ENCODE data around the gene EYS. TPM values are rescaled to one million over a fixed set of nuclear protein-coding genes. Genes with fewer than 3 reads are reported as not detected.

The EYS gene
- total RNA-seq, 1 donor from 2014 or later = not detected

- Histone ChIP-seq H3K4me1 (no peaks in the 10 kb centered on the region), H3K27ac (no peak overlapping the region), H3K36me3 (no peaks in the 10 kb centered on the region), H3K4me3 (no peak overlapping the region), H3K27me3 (no peaks in the 10 kb centered on the region), H3K9me3 (no peaks in the 10 kb centered on the region)
- intact Hi-C loops (cut with DNase I) = no loop called here
- no peak for TF ChIP-seq CTCF (IDR thresholded peaks at IDR 0.05)
- no peak for DNase-seq (ENCODE audit: low spot score in 2 of 2)
These were observed 1914.1 kb downstream of the EYS start for GRCh38 chr6:63792736-63793464.

- Histone ChIP-seq H3K9me3 (no peaks in the 10 kb centered on the region), H3K27ac (no peak overlapping the region), H3K36me3 (no peaks in the 10 kb centered on the region), H3K4me1 (no peaks in the 10 kb centered on the region), H3K27me3 (no peaks in the 10 kb centered on the region), H3K4me3 (no peak overlapping the region)
- no peak for DNase-seq (ENCODE audit: low spot score in 2 of 2)
- intact Hi-C loops (cut with DNase I) = no loop called here
- TF ChIP-seq CTCF (IDR thresholded peaks at IDR 0.05) = no peak
These were observed 1916.7 kb downstream of the EYS start for GRCh38 chr6:63790334-63790733.

GRCh38 chr6:63789699-63790098, 1917.3 kb downstream of the EYS start:
- intact Hi-C loops (cut with DNase I) = no loop called here
- H3K4me1 ChIP-seq = no peaks in the 10 kb centered on the region
- H3K4me3 ChIP-seq = no peak overlapping the region
- no peak for DNase-seq (ENCODE audit: low spot score in 2 of 2)
- no peak overlapping the region for H3K27ac ChIP-seq
- no peak for TF ChIP-seq CTCF (IDR thresholded peaks at IDR 0.05)
- H3K36me3 ChIP-seq = no peaks in the 10 kb centered on the region
- H3K27me3 ChIP-seq = no peaks in the 10 kb centered on the region
- H3K9me3 ChIP-seq = no peaks in the 10 kb centered on the region

- Histone ChIP-seq H3K9me3 (no peaks in the 10 kb centered on the region), H3K4me3 (no peak overlapping the region), H3K36me3 (no peaks in the 10 kb centered on the region), H3K27ac (no peak overlapping the region), H3K27me3 (no peaks in the 10 kb centered on the region), H3K4me1 (no peaks in the 10 kb centered on the region)
- no peak for DNase-seq (ENCODE audit: low spot score in 2 of 2)
- TF ChIP-seq CTCF (IDR thresholded peaks at IDR 0.05) = no peak
- intact Hi-C loops (cut with DNase I) = no loop called here
These were observed 1918.5 kb downstream of the EYS start for GRCh38 chr6:63788569-63788968.

GRCh38 chr6:63787021-63787420, 1920.0 kb downstream of the EYS start:
- Histone ChIP-seq H3K9me3 (no peaks in the 10 kb centered on the region), H3K4me3 (no peak overlapping the region), H3K27ac (no peak overlapping the region), H3K27me3 (no peaks in the 10 kb centered on the region), H3K36me3 (no peaks in the 10 kb centered on the region), H3K4me1 (no peaks in the 10 kb centered on the region)
- no peak for TF ChIP-seq CTCF (IDR thresholded peaks at IDR 0.05)
- intact Hi-C loops (cut with DNase I) = no loop called here
- no peak for DNase-seq (ENCODE audit: low spot score in 2 of 2)

GRCh38 chr6:63785006-63785405, 1922.0 kb downstream of the EYS start:
- Histone ChIP-seq H3K4me1 (no peaks in the 10 kb centered on the region), H3K9me3 (peaks cover 0 to 4% of the 10 kb centered on the region in 2 donors), H3K27ac (no peak overlapping the region), H3K4me3 (no peak overlapping the region), H3K36me3 (no peaks in the 10 kb centered on the region), H3K27me3 (no peaks in the 10 kb centered on the region)
- DNase-seq (ENCODE audit: low spot score in 2 of 2) = no peak
- intact Hi-C loops (cut with DNase I) = no loop called here
- no peak for TF ChIP-seq CTCF (IDR thresholded peaks at IDR 0.05)

Measured in ascending aorta (tissue), 2 donors.